HepG2 (cell line): ENCODE measurements around the gene MCEE. TPM values are rescaled to one million over a fixed set of nuclear protein-coding genes. Genes with fewer than 3 reads are reported as not detected.
"Not testable (repeated sequence)": the region's sequence is repeated elsewhere in the genome, so short reads cannot be mapped to it uniquely, and the experiment has no call there.

Source experiments
- ATAC-seq: fragments of 200-7000 bp; cut with Tn5 transposase; 3 replicates; pipeline ENCODE4 v1.9.1; 2020; ENCODE audit warnings: mild to moderate bottlenecking, moderate library complexity
- BruUV-seq: library from RNA; stranded (reverse); fragments of 400-500 nt; replicated peaks from 2 replicates; lab custom pipeline; 2021; lab: Mats Ljungman, UMichigan
- CTCF ChIA-PET: fragments of 300-600 bp; formaldehyde crosslinking; extraction: SDS; loops from one replicate; lab custom pipeline; 2021; ENCODE audit warnings: low total read pairs, inconsistent platforms, low intra/inter-chr PET ratio; lab: Yijun Ruan, JAX
- POLR2A ChIA-PET: fragments of 350-600 bp; sonication (Branson Sonifier 250); formaldehyde crosslinking; loops from one replicate; lab custom pipeline; 2020; ENCODE audit warnings: antibody characterized with exemption, inconsistent platforms; lab: Yijun Ruan, JAX
- DNase-seq: peaks from one replicate; pipeline ENCODE4 v3.0.0-alpha.2; 2015; ENCODE audit warnings: low spot score
- FAIRE-seq: peaks from 3 replicates; lab custom pipeline; 2011; peaks lifted over from hg19 to GRCh38; lab: Jason Lieb, UNC
- H2AFZ ChIP-seq: one replicate; pipeline ENCODE4 v1.6.1; 2011; ENCODE audit warnings: low read length, inconsistent platforms
- H3K27ac ChIP-seq: fragments of 300-600 bp; 3 replicates; pipeline ENCODE4 v1.8.0; 2011; ENCODE audit warnings: mixed run types, mild to moderate bottlenecking, mixed read lengths, low read length, inconsistent platforms; ENCODE audit not compliant: insufficient read depth; ENCODE audit errors: extremely low read length
- H3K27me3 ChIP-seq, 2 experiments: fragments of 200-600 bp in 1 of 2; 2 replicates in 1 of 2; 3 replicates in 1 of 2; pipeline versions ENCODE4 v1.6.0 to v1.8.0; 2011; ENCODE audit warnings: low read length in 2 of 2, mild to moderate bottlenecking in 2 of 2, moderate library complexity in 2 of 2, inconsistent platforms in 1 of 2; ENCODE audit not compliant: insufficient read depth in 2 of 2, control insufficient read depth in 1 of 2
- H3K36me3 ChIP-seq, 2 experiments: fragments of 200-600 bp in 1 of 2; replicated peaks in 1 of 2; 2 replicates in 1 of 2; 3 replicates in 1 of 2; pipeline versions ENCODE4 v1.5.1 to v1.8.0; 2011; ENCODE audit warnings: low read length in 2 of 2, inconsistent platforms in 1 of 2; ENCODE audit not compliant: insufficient read depth in 2 of 2, control insufficient read depth in 1 of 2
- H3K4me1 ChIP-seq: 2 replicates; pipeline ENCODE4 v1.5.1; 2012; ENCODE audit warnings: low read length, inconsistent platforms; ENCODE audit not compliant: insufficient read depth
- H3K4me2 ChIP-seq: 2 replicates; pipeline ENCODE4 v1.6.0; 2011; ENCODE audit warnings: low read depth, low read length, inconsistent platforms
- H3K4me3 ChIP-seq, 3 experiments: fragments of 200-600 bp in 1 of 3; sonication (generic), shearing (Covaris generic) in 1 of 3; replicated peaks in 1 of 3; 2 replicates each; pipeline ENCODE4 v1.5.1; 2011 to 2016; ENCODE audit warnings: low read length in 3 of 3, inconsistent platforms in 2 of 3, low read depth in 2 of 3, mild to moderate bottlenecking in 2 of 3, control low read depth in 1 of 3, mixed read lengths in 1 of 3; ENCODE audit not compliant: insufficient read depth in 1 of 3
- H3K79me2 ChIP-seq: one replicate; pipeline ENCODE4 v1.6.1; 2011; ENCODE audit warnings: low read length, inconsistent platforms; ENCODE audit not compliant: insufficient read depth
- H3K9ac ChIP-seq: 2 replicates; pipeline ENCODE4 v1.6.0; 2011; ENCODE audit warnings: mild to moderate bottlenecking, low read depth, low read length, inconsistent platforms; ENCODE audit not compliant: insufficient read depth
- H3K9me3 ChIP-seq: 2 replicates; pipeline ENCODE4 v1.5.1; 2012; ENCODE audit warnings: mild to moderate bottlenecking, low read length
- H4K20me1 ChIP-seq: 2 replicates; pipeline ENCODE4 v1.6.0; 2011; ENCODE audit warnings: inconsistent platforms, mild to moderate bottlenecking, low read length, moderate library complexity; ENCODE audit not compliant: insufficient read depth
- NFYB ChIP-seq: sonication (generic); formaldehyde crosslinking; IDR thresholded peaks from 2 replicates; pipeline ENCODE4 v1.4.0; 2020; ENCODE audit warnings: missing genetic modification reagents
- NFYC ChIP-seq: IDR thresholded peaks from 2 replicates; pipeline ENCODE4 v1.6.1; 2016; ENCODE audit warnings: missing genetic modification reagents, missing compliant biosample characterization
- WGBS: methylation state at CpG from one replicate; pipeline ENCODE4 v1.1.6; 2017; ENCODE audit warnings: low lambda C conversion rate; 5-methylcytosine and 5-hydroxymethylcytosine counted together
- in situ Hi-C: cut with HindIII; loops from 2 replicates; pipeline ENCODE4 v1.10.0; 2017; ENCODE audit warnings: low pct_unique_long_range_greater_than_20kb; ENCODE audit not compliant: extremely low pct_ligation_motif_present
- intact Hi-C: fragments of 100-400 bp; cut with micrococcal nuclease; formaldehyde crosslinking; loops from one replicate; pipeline ENCODE4 v1.10.0; 2022; ENCODE audit not compliant: unreplicated experiment
- polyA plus RNA-seq, 8 experiments: library from polyadenylated mRNA; depleted of rRNA in 3 of 8; stranded (reverse) in 7 of 8; unstranded in 1 of 8; fragments of >200 nt; fragmentation: Illumina TruSeq in 4 of 8; extraction: Trizol in 4 of 8; gene quantifications; 2 replicates each; pipeline versions ENCODE4 v1.2.1 to v1.2.3, GENCODE V29; 2011 to 2016; ENCODE audit warnings: low read depth in 4 of 8, missing spikeins in 1 of 8, mixed read lengths in 1 of 8; ENCODE audit not compliant: insufficient read depth in 1 of 8
- total RNA-seq, 5 experiments: library from RNA; depleted of rRNA; stranded (reverse); fragments of >200 nt; fragmentation: Illumina TruSeq; extraction: Trizol; gene quantifications; 2 replicates each; pipeline ENCODE4 v1.2.3, GENCODE V29; 2016; ENCODE audit warnings: low read depth in 1 of 5

MCEE gene
- total and polyA plus RNA-seq, 2 of the 13 experiments (the other 11 are each of a cell fraction or from before 2014, with no cell fraction given), result 32.0 to 66.9 TPM

- H3K27ac ChIP-seq, H3K79me2 ChIP-seq, intact Hi-C loops, CTCF ChIA-PET, BruUV-seq, in situ Hi-C loops, H3K9me3 ChIP-seq, POLR2A ChIA-PET, ATAC-seq, H4K20me1 ChIP-seq, H3K9ac ChIP-seq, H3K4me2 ChIP-seq, DNase-seq, H2AFZ ChIP-seq, H3K4me3 ChIP-seq, FAIRE-seq, H3K4me1 ChIP-seq, H3K36me3 ChIP-seq: not testable (repeated sequence)
- 0 out of 5 replicates have a peak, but pooled peaks cover 0 to 14% of the 10 kb centered on the region in 2 experiments for H3K27me3 ChIP-seq
- 71% methylated on average over 33 of the region's 33 CpGs for WGBS
Measured at GRCh38 chr2:71092491-71093260, 37.4 kb downstream of the MCEE start.

DNA sequence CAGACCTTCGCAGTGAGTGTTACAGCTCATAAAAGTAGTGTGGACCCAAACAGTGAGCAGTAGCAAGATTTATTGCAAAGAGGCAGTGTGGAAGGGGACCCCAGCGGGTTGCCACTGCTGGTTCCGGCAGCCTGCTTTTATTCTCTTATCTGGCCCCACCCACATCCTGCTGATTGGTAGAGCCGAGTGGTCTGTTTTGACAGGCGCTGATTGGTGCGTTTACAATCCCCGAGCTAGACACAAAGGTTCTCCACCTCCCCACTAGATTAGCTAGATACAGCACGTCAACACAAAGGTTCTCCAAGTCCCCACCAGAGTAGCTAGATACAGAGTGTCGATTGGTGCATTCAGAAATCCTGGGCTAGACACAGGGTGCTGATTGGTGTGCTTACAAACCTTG, 38.2 kb downstream of the MCEE start:
- intact Hi-C loops, result not testable (repeated sequence)

GRCh38 chr2:71089475-71089874, 40.6 kb downstream of the MCEE start:
- ATAC-seq, H3K4me2 ChIP-seq, POLR2A ChIA-PET, H3K36me3 ChIP-seq, DNase-seq, FAIRE-seq, intact Hi-C loops, H3K9me3 ChIP-seq, H2AFZ ChIP-seq, H3K4me3 ChIP-seq, H3K9ac ChIP-seq, in situ Hi-C loops, BruUV-seq, H3K4me1 ChIP-seq, CTCF ChIA-PET, H3K79me2 ChIP-seq, H3K27ac ChIP-seq, H4K20me1 ChIP-seq: not testable (repeated sequence)
- WGBS, result 19% methylated on average over 14 of the region's 14 CpGs
- peaks cover 0 to 22% of the 10 kb centered on the region in 2 experiments; a peak in 2 of 5 replicates for H3K27me3 ChIP-seq

More for the DNA sequence above, 38.2 kb downstream of the MCEE start:
- DNase-seq, H3K79me2 ChIP-seq, H3K9ac ChIP-seq, H2AFZ ChIP-seq, ATAC-seq, BruUV-seq, H4K20me1 ChIP-seq, H3K4me3 ChIP-seq, H3K36me3 ChIP-seq, H3K27ac ChIP-seq, FAIRE-seq, H3K9me3 ChIP-seq, CTCF ChIA-PET, H3K4me2 ChIP-seq, H3K4me1 ChIP-seq, in situ Hi-C loops: not testable (repeated sequence)
- peaks cover 0 to 11% of the 10 kb centered on the region in 2 experiments; a peak in 1 of 5 replicates for H3K27me3 ChIP-seq
- POLR2A ChIA-PET, result interaction anchor here (1.6 kb wide), 1 partner anchor 24 kb away, joined by 4 read pairs; no protein-coding TSS in a partner anchor
- WGBS, result 46% methylated on average over 9 of the region's 9 CpGs
- TF ChIP-seq NFYB (peak; percentile 50), NFYC (CRISPR knock-in tag) (peak; percentile 41; the same call in 1 of the 2 replicates)

DNA sequence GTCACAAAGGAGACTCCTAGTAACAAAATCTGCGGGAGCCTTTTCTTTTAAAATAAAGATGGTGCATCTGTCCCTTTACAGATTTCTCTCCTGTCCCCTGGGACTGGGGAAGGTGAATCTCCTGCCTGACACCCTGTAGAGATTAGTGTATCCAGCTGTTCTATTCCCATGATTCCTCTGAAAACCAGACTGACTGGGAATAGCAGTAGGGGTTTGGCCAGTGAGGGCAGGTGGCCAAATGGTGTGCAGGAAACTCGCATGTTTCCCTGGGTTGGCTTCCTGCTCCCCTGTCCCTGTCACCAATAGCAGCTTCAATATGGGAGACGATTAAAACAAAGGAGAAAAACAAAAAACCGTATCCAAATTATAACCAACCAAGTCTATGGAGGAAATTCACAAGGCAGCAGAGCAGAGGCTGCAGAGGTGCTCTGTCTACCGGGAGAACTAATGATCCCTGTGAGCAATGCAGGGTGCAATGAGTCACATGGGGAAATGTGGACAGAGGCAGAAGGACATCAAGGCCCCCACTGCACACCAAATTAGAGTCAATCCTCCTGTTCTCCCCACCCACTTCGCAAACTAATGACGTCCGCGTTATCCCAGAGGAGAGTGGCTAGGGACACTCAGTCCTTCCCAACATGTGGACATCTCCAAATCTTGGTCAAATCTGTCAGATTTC, 44.6 kb downstream of the MCEE start:
- POLR2A ChIA-PET, H4K20me1 ChIP-seq, DNase-seq, intact Hi-C loops, H3K9me3 ChIP-seq, in situ Hi-C loops, CTCF ChIA-PET, H3K79me2 ChIP-seq, BruUV-seq, H2AFZ ChIP-seq, H3K36me3 ChIP-seq, H3K9ac ChIP-seq, H3K4me3 ChIP-seq, FAIRE-seq, H3K27ac ChIP-seq, H3K4me2 ChIP-seq, H3K4me1 ChIP-seq: not testable (repeated sequence)
- ATAC-seq, result peak; percentile 55
- WGBS, result 32% methylated on average over 9 of the region's 9 CpGs
- H3K27me3 ChIP-seq, result peaks cover 0 to 15% of the 10 kb centered on the region in 2 experiments; a peak in 2 of 5 replicates
